ENCODE data around the gene NHP2.

NHP2 gene

DNA sequence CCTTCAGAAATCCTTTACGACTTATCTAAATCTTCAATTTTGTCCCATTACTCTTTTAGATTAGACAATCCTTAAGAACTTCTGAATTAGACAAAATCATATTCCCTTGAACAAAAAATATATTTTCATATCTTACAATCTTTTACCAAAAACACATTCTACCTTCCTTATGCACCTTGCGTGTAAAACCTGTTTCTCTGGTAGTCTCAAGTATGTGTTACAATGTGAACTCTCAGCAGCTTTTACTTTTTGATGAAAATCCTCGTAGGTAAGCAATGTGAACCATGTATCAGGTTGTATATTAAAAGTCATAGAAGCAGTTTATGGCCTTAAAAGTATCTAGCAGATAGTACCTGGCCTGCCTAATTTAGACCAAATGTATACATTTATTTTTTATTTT lies 20.8 kb upstream of the NHP2 start:
- DNase-seq, result no peak

DNA sequence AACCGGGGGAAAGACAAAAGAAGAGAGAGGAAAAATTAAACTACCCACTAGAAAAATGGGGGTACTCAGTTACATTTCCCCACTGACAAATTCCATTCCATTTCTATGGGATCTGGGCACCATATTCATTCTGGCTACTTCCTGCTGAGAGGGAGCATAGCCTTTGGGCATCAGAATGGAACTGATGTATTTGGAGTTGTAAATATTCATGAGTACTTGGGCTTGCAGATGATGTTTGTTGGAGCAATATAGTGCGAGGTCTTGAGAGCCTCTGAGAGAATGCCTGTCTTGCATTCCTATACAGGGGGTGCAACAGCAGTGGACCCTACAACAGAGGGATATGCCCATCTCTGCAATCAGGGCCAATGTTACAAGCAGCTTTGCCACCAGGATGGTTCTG lies 16.8 kb upstream of the NHP2 start:
- DNase-seq, result no peak

DNA sequence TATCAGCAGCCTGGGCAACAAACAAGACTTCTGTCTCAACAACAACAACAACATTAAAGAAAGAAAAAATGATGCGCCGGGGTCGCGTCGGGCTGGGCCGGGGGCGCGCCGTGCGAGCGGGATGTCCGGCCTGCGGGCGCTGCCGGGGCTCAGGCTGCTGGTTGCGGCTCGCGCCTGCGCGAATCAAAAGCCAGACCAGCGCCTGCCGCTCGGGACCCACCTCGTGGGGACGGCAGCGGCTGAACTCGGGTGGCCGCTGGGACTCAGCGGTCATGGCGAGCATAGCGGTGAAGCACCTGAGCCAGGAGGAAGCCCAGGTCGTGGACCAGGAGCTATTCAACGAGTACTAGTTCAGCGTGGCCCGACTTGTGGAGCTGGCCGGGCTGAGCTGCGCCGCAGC lies 11.9 kb upstream of the NHP2 start:
- no peak for DNase-seq

DNA sequence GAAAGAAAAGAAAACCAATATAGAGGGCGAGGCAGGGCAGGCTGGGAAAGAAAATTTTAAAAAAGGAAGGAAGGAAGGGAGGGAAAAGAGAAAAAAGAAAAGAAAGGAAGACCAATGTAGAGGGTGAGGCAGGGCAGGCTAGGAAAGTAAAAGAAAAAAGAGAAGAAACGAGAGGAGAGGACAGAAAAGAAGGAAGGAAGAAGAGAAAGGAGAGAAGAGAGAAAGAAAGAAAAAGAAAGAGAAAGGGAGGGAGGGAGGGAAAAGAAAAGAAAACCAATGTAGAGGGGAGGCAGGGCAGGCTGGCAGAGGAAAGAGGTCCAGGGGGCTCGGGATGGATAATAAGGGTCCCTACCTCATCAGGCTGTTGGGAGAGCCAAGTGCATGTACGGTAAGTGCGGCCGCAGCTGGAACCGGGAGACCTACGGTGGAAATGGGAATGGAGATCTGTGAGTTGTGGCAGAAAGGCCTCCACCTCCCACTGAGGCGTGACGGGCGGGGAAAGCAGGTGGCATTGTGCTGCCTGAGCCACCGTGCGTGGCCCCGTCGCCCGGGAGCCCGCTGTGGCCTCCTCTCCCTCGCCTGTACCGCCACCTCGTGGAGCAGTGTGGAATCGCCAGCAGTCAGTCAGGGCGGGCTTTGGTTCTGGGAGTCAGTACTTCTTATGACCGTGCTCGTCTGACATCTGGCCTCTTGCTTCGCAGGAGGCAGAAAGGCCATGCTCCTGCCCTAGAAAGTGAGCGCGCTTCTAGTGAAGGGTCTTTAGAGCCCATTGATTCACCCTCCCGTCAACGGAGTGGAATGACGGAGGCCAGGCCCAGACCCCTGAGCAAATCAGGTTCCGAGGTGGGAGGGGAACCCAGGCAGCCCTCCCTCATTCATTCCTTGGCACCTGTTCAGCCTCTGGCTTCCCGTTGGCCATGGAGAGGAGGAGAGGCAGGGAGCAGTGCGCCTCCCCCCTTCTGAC lies 10.4 kb upstream of the NHP2 start:
- peak; percentile 94 for DNase-seq

DNA sequence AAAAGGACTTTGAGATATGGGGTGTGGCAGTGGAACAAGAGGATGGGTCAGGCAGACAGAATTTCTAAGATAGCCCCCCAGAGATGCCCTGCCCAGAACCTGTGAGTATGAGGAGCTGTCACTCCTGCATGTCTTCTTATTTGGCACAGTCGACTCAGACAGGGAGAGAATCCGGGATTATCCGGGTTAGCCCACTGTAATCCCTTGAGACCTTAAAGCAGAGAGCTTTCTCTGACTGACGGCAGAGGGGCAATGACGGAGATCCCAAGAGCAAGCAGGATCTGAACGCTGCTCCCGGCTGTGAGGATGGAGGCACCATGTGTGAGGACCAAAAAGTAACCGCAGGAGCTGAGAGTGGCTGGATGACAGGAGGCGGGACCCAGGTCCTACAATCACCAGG lies 8.8 kb upstream of the NHP2 start:
- DNase-seq, result no peak

DNA sequence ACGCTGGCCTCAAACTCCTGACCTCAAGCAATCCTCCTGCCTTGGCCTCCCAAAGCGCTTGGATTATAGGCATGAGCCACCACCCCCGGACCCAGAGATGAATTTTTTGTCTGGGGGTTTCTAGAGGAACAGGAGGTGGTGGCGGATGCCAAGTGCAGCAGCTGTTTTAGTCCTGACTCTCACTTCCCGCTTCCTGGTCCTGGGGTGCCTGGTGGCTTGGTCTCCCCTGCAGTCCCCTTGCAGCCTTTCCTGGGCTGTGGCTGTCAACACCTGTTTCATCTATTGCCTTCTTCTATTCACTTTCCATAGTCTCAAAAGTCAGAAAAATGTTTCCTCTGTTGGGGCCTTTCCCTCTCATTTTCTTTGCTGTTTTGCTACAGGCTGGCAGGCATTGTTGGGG lies 6.5 kb upstream of the NHP2 start:
- DNase-seq, result no peak

DNA sequence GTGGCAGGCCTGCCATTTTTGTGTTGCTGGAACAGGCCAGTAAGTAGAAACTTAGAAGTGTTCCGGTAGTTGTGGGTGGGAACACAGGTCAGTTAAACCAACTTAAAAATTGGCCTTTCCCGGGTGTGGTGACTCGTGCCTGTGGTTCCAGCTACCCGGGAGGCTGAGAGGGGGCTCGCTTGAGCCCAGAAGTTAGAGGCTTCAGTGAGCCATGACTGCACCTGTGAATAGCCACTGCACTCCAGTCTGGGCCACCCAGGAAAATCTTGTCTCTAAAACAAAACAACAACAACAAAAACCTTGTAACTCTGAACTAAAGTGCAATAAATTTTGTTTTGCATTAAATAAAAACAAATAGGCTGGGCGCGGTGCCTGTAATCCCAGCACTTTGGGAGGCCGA lies 1.4 kb upstream of the NHP2 start:
- DNase-seq, result no peak

DNA sequence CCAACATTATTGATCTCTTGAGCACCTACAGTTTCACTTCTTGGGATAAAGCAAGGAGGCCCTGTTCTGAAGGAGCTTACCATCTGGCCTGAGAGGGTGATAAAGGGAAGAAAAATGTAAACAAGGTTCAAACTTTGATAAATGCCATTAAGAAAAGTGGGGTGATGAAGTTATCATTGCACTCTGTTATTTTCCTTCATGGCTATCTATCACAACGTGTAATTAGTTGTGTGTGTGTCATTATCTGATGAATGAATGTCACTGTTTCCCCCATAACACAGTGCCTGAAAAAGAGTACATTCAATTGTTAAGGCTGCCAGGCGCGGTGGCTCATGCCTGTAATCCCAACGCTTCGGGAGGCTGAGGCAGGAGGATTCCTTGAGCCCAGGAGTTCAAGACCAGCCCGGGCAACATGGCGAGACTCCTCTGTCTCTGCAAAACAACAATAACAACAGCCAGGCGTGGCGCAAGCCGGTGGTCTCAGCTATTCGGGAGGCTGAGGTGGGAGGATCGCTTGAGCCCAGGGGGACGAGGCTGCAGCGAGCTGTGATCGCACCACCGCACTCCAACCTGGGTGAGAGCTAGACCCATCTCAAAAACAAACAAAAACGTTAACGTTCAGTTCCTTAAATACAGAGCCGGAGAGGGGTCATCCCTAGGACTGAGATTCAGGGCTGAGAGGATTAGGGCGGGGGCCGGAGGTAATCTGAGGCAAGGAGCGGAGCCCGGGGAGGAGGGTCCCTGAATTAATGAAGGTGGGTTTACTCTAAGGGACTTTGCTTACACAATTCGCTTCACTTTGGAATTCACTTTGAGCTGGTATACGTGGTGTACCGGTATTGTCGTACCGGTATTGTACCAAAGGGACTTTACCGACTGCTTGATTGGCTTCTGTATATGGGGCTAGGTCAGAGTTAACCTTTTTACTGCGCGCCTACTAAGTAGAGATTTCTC lies 917 bp downstream of the NHP2 start:
- no peak for DNase-seq

DNA sequence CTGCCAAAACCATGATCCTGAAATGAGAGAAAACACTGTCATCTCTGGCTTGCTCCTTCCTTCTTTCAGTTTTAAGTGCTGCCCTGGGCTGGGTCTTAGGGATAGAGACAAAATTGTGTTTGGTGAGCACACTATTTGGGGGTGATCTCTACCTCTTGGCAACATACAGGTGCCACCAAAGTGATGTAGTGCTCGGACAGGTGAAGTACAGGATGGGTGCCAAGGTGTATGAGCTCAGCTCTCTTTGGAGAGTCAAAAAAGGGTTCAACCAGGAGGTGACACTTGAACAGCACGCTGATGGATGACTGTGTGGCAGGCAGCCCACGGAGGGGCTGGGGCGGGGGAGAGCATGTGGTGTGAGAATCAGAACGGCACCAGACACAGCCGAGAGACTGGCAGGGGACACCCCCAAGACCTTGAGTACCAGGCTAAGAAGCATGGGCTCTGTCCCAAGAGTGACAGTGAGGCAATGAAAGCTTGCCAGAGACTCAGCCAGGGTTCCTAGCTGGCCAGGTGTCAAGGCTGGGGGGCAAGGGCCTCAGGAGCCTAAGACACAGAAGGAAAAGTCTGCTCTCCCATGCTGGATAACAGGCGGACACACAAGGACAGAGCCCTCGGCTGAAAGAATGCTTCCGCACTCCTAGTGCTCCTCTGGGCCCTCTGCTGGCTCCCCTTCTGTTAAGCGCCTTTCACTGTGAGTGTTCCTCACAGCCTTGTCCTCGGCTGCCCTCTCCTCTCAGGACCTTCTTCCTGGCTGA lies 2.5 kb downstream of the NHP2 start:
- no peak for DNase-seq

DNA sequence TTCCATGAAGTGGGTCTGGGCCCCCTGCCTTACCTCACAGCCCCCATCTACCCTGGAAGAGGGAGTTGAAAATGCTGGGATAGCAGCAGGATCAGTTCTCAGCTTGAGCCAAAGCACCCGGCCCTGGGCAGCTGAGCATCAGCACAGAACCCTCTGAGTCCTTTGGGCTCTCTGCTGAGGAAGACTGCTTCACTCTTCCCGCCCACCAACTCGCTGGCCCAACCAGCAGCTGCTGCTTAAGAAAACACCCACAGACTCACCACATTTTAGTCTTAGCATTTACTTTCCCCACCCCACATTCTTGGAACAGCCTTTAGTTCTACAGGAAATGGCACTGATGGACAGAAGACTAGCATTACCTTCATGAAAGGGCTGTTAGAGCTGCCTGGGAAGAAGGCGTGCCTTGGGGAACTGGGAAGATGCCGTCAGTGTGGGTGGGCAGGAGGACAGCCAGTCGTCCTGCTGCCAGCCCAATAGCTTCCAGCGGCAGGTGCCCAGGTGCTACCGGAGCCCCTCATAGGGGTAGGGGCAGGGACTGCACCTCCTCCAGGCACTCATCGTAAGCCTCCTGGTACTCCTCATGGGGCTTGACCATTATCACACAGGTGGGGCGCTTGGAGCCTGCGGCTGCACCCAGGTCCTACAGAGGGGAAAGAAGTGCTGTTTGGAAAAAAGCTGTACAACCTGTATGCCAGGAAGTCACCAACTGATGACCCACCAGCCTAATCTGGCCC lies 4.3 kb downstream of the NHP2 start:
- no peak for DNase-seq

DNA sequence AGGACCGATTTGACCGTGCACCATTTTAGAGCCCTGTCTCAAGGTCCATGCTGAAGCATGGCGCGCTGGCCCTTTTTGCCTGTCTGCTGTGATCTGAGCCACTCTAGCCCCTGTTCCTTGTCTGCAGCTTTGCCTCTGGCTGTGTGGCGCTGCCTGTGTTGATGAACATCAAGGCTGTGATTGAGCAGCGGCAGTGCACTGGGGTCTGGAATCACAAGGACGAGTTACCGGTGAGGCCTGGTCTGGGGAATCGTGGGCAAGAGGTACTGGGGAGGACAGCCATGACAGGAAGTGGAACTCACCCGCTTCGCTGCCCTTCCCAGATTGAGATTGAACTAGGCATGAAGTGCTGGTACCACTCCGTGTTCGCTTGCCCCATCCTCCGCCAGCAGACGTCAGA lies 6.3 kb downstream of the NHP2 start:
- no peak for DNase-seq

DNA sequence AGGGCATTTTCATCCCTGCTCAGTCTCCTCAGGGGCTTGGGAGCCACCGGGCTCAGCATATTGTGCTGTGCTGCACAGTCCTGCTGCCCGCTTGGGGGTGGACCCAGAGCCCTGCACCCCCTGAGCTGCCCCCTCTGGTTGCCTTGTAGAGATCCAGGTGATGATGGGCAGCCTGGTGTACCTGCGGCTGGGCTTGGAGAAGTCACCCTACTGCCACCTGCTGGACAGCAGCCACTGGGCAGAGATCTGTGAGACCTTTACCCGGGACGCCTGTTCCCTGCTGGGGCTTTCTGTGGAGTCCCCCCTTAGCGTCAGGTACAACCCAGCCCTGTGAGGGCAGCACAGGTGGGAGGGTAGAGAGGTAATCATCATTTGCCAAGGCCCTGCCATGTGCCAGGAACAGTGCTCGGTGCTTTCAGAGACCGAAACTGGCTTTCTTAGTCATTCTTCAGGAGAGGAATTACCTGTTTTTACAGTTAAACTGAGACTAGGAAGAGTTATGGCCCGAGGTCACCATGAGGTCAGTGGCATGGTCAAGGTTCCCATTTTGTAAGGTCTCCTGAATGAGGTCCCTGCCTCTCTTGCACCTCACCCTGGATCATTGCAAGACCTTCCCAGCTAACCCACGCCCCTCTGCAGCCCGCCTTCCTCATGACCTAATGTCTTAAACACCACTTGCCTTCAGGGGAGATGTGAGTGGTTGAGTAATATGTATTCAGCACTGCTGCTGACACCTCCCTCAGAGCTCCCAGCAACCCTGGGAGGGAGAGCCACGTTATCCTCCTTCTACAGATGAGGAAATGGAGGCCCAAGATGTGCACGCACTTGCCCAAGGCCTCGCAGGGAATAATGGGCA lies 7.5 kb downstream of the NHP2 start:
- DNase-seq, result peak; percentile 66

DNA sequence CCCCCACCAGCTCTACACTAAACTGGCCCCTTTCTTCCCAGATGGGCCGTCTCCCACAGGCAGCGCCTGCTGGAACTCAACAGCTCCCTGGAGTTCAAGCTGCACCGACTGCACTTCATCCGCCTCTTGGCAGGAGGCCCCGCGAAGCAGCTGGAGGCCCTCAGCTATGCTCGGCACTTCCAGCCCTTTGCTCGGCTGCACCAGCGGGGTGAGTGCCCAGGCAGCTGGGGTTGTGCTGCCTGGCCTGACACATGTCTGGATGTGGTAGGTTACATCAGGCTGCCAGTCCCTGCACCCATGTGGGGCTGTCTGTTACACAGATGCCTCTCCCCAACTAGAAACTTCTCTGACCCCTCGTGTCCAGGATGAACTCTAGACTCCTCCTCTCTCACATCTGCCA lies 9.8 kb downstream of the NHP2 start:
- DNase-seq, result no peak

DNA sequence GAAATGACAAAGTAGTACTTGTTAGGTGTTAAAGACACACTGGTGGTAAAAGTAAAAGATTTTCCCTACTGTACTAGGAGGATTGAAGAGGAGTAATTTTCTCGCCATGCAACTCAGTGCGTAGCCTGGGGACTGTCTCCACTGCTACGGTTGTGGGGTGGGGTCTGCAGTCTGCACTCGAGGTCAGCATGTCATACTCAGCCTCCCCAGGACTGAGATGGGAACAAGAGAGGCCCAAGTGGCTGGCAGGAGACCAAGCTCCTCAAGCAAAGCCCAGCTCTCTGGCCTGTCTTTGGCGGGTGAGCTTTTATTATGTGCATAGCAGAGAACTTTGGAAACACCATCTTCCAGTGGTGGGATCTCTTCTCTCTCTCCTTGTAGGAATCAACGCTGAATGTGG lies 10.4 kb downstream of the NHP2 start:
- no peak for DNase-seq

DNA sequence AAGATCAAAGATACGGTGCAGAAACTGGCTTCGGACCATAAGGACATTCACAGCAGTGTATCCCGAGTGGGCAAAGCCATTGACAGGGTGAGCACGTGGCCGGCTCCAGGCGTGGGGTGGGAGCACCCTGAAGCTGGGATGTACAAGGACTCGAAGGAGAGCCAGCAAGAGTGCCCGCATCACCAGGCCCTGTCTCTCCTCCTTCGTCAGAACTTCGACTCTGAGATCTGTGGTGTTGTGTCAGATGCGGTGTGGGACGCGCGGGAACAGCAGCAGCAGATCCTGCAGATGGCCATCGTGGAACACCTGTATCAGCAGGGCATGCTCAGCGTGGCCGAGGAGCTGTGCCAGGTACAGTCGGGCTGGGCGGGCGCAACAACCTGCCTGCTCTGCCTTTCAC lies 11.0 kb downstream of the NHP2 start:
- DNase-seq, result no peak

DNA sequence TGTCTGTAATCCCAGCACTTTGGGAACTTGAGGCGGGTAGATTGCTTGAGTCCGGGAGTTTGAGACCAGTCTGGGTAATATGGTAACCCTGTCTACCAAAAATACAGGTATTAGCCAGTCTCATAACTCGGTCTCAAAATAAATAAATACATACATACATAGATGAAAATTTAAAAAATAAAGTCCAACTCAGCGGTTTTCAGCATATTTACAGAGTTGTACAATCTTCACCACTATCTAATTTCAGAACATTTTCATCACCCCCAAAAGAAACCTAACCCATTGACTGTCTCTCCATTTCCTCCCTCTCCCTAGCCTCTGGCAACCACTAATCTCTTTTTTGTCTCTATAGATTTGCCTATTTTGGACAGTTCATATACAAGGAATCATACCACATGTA lies 12.1 kb downstream of the NHP2 start:
- no peak for DNase-seq

DNA sequence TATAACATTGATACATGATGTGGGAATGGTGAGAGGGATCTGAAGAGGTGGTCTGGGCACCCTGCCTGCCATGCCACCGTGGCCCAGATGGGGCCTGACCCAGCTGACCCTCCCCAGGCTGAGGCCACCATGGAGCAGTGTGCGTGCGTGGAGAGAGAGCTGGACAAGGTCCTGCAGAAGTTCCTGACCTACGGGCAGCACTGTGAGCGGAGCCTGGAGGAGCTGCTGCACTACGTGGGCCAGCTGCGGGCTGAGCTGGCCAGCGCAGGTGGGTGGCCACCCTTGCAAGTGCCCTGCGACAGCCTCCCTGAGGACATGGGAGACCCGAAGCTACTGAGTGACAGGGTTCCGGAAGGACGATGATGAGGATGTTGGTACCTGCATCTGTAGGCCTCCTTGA lies 15.7 kb downstream of the NHP2 start:
- DNase-seq, result no peak

DNA sequence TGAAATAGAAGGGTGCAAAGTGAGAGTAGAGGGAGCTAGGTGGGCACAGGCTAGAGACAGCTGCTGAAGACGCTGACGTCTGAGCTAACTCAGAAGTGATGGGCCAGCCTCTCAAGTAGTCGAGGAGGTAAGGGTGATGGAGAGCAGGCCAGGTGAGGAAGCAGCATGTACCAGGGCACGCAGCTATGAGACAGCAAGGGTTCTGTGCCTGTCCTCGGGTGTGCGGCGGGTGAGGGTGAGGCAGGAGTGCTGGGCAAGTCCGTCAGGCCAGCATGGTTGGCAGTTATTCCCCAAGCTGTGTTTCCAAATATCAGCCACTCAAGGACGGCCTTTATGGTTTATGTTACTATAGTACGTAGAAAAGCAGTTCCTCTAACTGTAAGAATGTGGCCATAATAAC lies 16.7 kb downstream of the NHP2 start:
- DNase-seq, result no peak

DNA sequence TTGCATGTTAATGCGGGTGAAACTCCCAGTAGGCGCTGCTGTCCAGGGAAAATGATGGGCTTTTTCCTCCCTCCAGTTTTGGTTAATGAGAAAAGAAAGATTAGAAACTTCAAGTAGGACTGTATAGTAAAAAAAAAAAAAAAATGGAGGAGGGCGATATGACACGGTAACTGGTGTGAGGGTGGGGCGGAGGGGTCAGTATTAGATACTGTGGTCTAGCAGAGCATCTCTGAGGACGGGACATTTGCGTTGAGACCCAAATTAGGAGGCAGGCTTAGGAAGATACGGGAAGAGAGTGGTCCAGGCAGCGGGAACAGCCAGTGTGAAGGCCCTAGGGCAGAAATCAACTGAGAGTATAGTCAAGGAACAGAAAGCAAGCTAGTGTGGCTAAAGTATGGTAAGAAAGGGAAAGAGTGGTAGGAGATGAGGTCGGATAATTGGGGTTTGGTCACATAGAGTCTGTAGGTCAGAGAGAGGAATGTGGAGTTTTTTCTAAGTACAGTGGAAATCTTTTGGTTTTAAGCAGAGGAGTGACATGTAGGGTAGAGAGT lies 22.2 kb downstream of the NHP2 start:
- no peak for DNase-seq

DNA sequence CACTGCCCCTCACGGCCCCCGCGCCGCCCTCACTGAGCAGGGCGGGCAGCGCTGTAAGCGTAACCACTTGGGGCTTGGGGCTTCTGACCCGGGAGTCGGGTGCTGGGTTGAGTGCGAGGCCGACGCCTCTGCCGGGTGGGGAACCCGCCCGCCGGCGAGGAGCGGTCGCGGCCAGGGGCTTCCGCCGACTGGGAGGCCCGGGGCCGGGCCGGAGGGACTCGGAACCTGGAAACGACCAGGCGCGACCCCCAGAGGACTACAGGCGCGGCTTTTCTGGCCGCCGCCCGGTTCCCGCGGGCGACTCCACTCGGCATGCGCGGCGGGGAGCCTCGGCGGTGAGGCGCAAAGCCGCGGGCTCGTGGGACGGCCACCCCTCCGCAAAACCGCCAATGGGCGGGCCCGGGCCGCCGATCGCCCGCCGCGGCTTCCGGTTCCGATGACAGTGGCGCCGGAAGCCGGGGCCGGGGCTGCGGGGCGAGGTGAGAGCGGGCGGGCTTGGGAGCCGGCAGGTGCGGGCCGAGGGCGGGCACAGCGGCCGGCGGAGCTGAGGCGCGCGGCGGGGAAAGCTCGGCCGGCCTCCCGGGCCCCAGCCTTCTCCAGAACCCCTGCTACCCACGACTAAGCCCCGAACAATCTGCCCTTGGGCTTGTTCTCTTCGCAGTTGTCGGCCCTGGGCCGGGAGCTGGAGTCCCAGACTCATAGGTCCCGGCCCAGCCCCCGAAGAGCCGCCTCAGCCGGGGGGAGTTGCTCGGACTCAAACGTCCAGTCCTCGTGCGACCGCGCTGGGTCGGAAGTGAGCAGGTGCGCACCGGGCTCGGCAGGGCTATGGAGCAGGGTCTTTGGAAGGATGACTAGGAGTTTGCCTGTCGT lies 22.9 kb downstream of the NHP2 start, which contains the start of gene RMND5B:
Gene RMND5B, plus strand, starts transcription at position 439 of the 870 bp plus-strand sequence. CDS start 7,106 bp downstream, outside the sequence.
- DNase-seq, result peak; percentile 84
